ENCODE data around the gene GBX2. TPM values are rescaled to one million over a fixed set of nuclear protein-coding genes. Genes with fewer than 3 reads are reported as not detected.

Gene GBX2
- total and polyA plus RNA-seq, 2 experiments from 2014 or later: 0.99 to 1.3 TPM

DNA sequence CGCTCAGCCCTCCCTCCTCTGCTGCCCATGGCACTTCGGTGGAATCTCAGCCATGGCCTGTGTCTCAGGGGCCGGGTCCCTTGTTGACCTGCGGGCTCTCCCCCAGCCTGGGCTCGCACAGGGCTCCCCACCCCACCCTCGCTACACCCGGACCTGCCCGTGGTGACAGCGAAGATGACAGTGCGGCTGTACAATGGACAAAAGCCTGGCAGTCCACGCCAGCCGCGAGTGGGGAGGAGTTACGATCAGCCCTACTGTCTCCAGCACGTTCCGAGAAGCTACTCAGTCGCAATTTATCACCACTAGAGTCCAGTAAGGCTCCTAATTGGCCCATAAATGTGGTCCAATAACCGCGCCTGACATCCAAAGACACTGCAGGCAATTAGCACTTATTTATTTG lies 31.6 kb downstream of the GBX2 start:
- no peaks in the 10 kb centered on the region for H3F3A ChIP-seq (replicated peaks; ENCODE audit: low read depth)
- no peak for TF ChIP-seq CREB1 (CRISPR knock-in tag; IDR thresholded peaks at IDR 0.05; ENCODE audit: low read depth)
- TF ChIP-seq STAT1 (IDR thresholded peaks at IDR 0.05; ENCODE audit: unreplicated experiment): no peak
- TF ChIP-seq ZNF114 (CRISPR knock-in tag; IDR thresholded peaks at IDR 0.05): no peak
- no peak for TF ChIP-seq CTCF (conservative IDR thresholded peaks at IDR 0.05; ENCODE audit: low read depth in 2 of 2)
- TF ChIP-seq EZH2 (IDR thresholded peaks at IDR 0.05; ENCODE audit: low read depth, unreplicated experiment): no peak
- TF ChIP-seq REST (IDR thresholded peaks at IDR 0.05; ENCODE audit: unreplicated experiment): no peak
- no peak for TF ChIP-seq JUNB (IDR thresholded peaks at IDR 0.05; ENCODE audit: unreplicated experiment)
- no peak for TF ChIP-seq POLR2AphosphoS5 (IDR thresholded peaks at IDR 0.05; ENCODE audit: low read depth)
- TF ChIP-seq EZH2phosphoT487 (IDR thresholded peaks at IDR 0.05; ENCODE audit: unreplicated experiment): no peak
- no peak for TF ChIP-seq NANOG (IDR thresholded peaks at IDR 0.05; ENCODE audit: borderline replicate concordance)
- TF ChIP-seq ZNF331 (CRISPR knock-in tag; IDR thresholded peaks at IDR 0.05; ENCODE audit: low read depth): no peak
- TF ChIP-seq, protein P1, sequence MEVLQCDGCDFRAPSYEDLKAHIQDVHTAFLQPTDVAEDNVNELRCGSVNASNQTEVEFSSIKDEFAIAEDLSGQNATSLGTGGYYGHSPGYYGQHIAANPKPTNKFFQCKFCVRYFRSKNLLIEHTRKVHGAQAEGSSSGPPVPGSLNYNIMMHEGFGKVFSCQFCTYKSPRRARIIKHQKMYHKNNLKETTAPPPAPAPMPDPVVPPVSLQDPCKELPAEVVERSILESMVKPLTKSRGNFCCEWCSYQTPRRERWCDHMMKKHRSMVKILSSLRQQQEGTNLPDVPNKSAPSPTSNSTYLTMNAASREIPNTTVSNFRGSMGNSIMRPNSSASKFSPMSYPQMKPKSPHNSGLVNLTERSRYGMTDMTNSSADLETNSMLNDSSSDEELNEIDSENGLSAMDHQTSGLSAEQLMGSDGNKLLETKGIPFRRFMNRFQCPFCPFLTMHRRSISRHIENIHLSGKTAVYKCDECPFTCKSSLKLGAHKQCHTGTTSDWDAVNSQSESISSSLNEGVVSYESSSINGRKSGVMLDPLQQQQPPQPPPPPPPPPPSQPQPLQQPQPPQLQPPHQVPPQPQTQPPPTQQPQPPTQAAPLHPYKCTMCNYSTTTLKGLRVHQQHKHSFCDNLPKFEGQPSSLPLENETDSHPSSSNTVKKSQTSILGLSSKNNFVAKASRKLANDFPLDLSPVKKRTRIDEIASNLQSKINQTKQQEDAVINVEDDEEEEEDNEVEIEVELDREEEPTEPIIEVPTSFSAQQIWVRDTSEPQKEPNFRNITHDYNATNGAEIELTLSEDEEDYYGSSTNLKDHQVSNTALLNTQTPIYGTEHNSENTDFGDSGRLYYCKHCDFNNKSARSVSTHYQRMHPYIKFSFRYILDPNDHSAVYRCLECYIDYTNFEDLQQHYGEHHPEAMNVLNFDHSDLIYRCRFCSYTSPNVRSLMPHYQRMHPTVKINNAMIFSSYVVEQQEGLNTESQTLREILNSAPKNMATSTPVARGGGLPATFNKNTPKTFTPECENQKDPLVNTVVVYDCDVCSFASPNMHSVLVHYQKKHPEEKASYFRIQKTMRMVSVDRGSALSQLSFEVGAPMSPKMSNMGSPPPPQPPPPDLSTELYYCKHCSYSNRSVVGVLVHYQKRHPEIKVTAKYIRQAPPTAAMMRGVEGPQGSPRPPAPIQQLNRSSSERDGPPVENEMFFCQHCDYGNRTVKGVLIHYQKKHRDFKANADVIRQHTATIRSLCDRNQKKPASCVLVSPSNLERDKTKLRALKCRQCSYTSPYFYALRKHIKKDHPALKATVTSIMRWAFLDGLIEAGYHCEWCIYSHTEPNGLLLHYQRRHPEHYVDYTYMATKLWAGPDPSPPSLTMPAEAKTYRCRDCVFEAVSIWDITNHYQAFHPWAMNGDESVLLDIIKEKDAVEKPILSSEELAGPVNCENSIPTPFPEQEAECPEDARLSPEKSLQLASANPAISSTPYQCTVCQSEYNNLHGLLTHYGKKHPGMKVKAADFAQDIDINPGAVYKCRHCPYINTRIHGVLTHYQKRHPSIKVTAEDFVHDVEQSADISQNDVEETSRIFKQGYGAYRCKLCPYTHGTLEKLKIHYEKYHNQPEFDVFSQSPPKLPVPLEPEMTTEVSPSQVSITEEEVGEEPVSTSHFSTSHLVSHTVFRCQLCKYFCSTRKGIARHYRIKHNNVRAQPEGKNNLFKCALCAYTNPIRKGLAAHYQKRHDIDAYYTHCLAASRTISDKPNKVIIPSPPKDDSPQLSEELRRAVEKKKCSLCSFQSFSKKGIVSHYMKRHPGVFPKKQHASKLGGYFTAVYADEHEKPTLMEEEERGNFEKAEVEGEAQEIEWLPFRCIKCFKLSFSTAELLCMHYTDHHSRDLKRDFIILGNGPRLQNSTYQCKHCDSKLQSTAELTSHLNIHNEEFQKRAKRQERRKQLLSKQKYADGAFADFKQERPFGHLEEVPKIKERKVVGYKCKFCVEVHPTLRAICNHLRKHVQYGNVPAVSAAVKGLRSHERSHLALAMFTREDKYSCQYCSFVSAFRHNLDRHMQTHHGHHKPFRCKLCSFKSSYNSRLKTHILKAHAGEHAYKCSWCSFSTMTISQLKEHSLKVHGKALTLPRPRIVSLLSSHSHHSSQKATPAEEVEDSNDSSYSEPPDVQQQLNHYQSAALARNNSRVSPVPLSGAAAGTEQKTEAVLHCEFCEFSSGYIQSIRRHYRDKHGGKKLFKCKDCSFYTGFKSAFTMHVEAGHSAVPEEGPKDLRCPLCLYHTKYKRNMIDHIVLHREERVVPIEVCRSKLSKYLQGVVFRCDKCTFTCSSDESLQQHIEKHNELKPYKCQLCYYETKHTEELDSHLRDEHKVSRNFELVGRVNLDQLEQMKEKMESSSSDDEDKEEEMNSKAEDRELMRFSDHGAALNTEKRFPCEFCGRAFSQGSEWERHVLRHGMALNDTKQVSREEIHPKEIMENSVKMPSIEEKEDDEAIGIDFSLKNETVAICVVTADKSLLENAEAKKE (CRISPR knock-in tag; IDR thresholded peaks at IDR 0.05): no peak
- no peak for TF ChIP-seq ETS1 (IDR thresholded peaks at IDR 0.05)
- Mint-ChIP-seq H3K27me3 (ENCODE audit: insufficient read depth, low read depth, poor library complexity) (peaks cover 18% of the 10 kb centered on the region), H3K4me1 (peaks cover 22% of the 10 kb centered on the region), H3K27ac (no peak overlapping the region), H3K9me3 (no peaks in the 10 kb centered on the region; the same call in 2 of the 3 replicates), H3K4me3 (no peak overlapping the region), H3K36me3 (ENCODE audit: low read depth) (peaks cover 3% of the 10 kb centered on the region; the same call in 2 of the 3 replicates)
- H4K20me1 ChIP-seq (replicated peaks; ENCODE audit: insufficient read depth): no peaks in the 10 kb centered on the region
- H3K4me3 ChIP-seq: no peak overlapping the region
- no peak overlapping the region for H3K27ac ChIP-seq (ENCODE audit: low read depth)
- no peaks in the 10 kb centered on the region for H3K79me2 ChIP-seq (replicated peaks; ENCODE audit: insufficient read depth)
- no peaks in the 10 kb centered on the region for H3K4me1 ChIP-seq (ENCODE audit: insufficient read depth)
- no peaks in the 10 kb centered on the region for H3K27me3 ChIP-seq (ENCODE audit: insufficient read depth)
- ATAC-seq (no peak; the same call in 2 of the 3 replicates), DNase-seq (ENCODE audit: low spot score) (no peak)
- H3K4me2 ChIP-seq: no peak overlapping the region
- H2AFZ ChIP-seq: no peak overlapping the region
- H3K36me3 ChIP-seq (ENCODE audit: insufficient read depth): no peaks in the 10 kb centered on the region
- no peaks in the 10 kb centered on the region for H3K9me2 ChIP-seq (ENCODE audit: insufficient read depth)
